ENCODE data around the gene MLH3. TPM values are rescaled to one million over a fixed set of nuclear protein-coding genes. Genes with fewer than 3 reads are reported as not detected.

MLH3 gene
- total and polyA plus RNA-seq, 2 experiments from 2014 or later: 10.7 to 14.7 TPM

DNA sequence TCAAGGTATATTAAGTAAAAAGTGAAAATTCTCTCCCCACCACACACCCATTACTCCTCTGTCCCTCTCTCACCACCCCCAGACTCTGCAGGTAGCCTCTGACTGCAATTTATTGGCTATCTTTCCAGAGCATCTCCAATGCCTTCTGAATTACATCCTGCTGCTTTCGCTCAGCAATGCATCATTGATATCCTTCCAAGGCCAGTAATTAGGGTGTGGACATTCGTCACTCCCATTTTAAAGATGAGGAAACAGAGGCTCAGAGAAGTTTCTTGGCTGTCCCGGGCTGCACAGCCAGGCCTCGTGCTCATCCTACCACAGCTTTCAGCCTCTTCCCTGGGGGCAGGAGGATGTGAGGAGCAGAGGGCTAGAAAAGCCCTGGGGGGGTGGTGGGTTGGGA is 72.2 kb downstream of the MLH3 start (continued):
- TF ChIP-seq, protein P1, sequence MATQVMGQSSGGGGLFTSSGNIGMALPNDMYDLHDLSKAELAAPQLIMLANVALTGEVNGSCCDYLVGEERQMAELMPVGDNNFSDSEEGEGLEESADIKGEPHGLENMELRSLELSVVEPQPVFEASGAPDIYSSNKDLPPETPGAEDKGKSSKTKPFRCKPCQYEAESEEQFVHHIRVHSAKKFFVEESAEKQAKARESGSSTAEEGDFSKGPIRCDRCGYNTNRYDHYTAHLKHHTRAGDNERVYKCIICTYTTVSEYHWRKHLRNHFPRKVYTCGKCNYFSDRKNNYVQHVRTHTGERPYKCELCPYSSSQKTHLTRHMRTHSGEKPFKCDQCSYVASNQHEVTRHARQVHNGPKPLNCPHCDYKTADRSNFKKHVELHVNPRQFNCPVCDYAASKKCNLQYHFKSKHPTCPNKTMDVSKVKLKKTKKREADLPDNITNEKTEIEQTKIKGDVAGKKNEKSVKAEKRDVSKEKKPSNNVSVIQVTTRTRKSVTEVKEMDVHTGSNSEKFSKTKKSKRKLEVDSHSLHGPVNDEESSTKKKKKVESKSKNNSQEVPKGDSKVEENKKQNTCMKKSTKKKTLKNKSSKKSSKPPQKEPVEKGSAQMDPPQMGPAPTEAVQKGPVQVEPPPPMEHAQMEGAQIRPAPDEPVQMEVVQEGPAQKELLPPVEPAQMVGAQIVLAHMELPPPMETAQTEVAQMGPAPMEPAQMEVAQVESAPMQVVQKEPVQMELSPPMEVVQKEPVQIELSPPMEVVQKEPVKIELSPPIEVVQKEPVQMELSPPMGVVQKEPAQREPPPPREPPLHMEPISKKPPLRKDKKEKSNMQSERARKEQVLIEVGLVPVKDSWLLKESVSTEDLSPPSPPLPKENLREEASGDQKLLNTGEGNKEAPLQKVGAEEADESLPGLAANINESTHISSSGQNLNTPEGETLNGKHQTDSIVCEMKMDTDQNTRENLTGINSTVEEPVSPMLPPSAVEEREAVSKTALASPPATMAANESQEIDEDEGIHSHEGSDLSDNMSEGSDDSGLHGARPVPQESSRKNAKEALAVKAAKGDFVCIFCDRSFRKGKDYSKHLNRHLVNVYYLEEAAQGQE (IDR thresholded peaks at IDR 0.05; ENCODE audit: unreplicated experiment): no peak
- TF ChIP-seq, protein P2, sequence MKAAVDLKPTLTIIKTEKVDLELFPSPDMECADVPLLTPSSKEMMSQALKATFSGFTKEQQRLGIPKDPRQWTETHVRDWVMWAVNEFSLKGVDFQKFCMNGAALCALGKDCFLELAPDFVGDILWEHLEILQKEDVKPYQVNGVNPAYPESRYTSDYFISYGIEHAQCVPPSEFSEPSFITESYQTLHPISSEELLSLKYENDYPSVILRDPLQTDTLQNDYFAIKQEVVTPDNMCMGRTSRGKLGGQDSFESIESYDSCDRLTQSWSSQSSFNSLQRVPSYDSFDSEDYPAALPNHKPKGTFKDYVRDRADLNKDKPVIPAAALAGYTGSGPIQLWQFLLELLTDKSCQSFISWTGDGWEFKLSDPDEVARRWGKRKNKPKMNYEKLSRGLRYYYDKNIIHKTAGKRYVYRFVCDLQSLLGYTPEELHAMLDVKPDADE (IDR thresholded peaks at IDR 0.05): no peak
- no peak for TF ChIP-seq CREB1 (CRISPR knock-in tag; IDR thresholded peaks at IDR 0.05; ENCODE audit: low read depth)
- TF ChIP-seq EZH2 (IDR thresholded peaks at IDR 0.05; ENCODE audit: low read depth, unreplicated experiment): no peak
- TF ChIP-seq, protein P3, sequence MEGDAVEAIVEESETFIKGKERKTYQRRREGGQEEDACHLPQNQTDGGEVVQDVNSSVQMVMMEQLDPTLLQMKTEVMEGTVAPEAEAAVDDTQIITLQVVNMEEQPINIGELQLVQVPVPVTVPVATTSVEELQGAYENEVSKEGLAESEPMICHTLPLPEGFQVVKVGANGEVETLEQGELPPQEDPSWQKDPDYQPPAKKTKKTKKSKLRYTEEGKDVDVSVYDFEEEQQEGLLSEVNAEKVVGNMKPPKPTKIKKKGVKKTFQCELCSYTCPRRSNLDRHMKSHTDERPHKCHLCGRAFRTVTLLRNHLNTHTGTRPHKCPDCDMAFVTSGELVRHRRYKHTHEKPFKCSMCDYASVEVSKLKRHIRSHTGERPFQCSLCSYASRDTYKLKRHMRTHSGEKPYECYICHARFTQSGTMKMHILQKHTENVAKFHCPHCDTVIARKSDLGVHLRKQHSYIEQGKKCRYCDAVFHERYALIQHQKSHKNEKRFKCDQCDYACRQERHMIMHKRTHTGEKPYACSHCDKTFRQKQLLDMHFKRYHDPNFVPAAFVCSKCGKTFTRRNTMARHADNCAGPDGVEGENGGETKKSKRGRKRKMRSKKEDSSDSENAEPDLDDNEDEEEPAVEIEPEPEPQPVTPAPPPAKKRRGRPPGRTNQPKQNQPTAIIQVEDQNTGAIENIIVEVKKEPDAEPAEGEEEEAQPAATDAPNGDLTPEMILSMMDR (conservative IDR thresholded peaks at IDR 0.05; ENCODE audit: low read depth in 2 of 2): no peak
- TF ChIP-seq STAT1 (IDR thresholded peaks at IDR 0.05; ENCODE audit: unreplicated experiment): no peak

DNA sequence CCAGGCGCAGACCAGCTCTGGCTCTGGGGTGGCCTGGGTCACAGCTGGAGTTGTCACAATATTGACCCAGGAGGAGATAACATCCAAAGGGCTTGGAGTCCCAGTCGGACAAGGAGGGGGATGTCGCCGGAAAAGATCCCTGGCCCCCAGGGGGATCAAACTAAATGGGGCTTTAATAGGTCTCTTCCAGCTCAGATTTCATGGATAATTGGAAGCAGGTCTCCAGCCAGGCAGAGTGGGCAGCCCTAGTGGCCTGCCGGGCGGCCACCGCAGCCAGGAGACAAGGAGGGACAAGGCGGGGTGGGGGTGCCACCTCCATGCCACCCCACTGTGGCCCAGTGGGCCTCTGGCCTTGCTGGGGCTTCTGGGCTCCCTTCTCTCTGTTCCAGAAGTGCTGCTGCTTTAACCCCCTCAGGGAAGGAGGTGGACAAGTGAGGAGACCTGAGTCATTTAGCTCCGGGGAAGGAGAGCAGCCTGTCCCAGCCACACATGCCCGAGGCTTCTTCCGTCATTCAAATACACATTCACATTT is 72.8 kb downstream of the MLH3 start:
- Mint-ChIP-seq H3K27ac (no peak overlapping the region), H3K9me3 (no peaks in the 10 kb centered on the region; the same call in 2 of the 3 replicates), H3K4me1 (peaks cover 43% of the 10 kb centered on the region), H3K36me3 (ENCODE audit: low read depth) (no peaks in the 10 kb centered on the region), H3K4me3 (no peak overlapping the region; the same call in 2 of the 3 replicates), H3K27me3 (ENCODE audit: insufficient read depth, low read depth, poor library complexity) (peaks cover 9% of the 10 kb centered on the region)
- H3K27me3 ChIP-seq (ENCODE audit: insufficient read depth): no peaks in the 10 kb centered on the region
- H3K79me2 ChIP-seq (replicated peaks; ENCODE audit: insufficient read depth): no peaks in the 10 kb centered on the region
- H3K4me2 ChIP-seq: no peak overlapping the region
- H3K4me3 ChIP-seq: no peak overlapping the region
- no peak for DNase-seq (ENCODE audit: low spot score)
- TF ChIP-seq, protein P3 (conservative IDR thresholded peaks at IDR 0.05; ENCODE audit: low read depth in 2 of 2): no peak
- TF ChIP-seq, protein P2 (IDR thresholded peaks at IDR 0.05): no peak
- TF ChIP-seq POLR2AphosphoS5 (IDR thresholded peaks at IDR 0.05; ENCODE audit: low read depth) (no peak), CREB1 (CRISPR knock-in tag; IDR thresholded peaks at IDR 0.05; ENCODE audit: low read depth) (no peak), EZH2 (IDR thresholded peaks at IDR 0.05; ENCODE audit: low read depth, unreplicated experiment) (no peak), EZH2phosphoT487 (IDR thresholded peaks at IDR 0.05; ENCODE audit: unreplicated experiment) (no peak), NANOG (IDR thresholded peaks at IDR 0.05; ENCODE audit: borderline replicate concordance) (no peak), ZNF114 (CRISPR knock-in tag; IDR thresholded peaks at IDR 0.05) (no peak)
- TF ChIP-seq, protein P1 (IDR thresholded peaks at IDR 0.05; ENCODE audit: unreplicated experiment): no peak
- peak overlapping the region; percentile 66; the same call in 1 of the 2 replicates for H2AFZ ChIP-seq
- H3K9me2 ChIP-seq (ENCODE audit: insufficient read depth): no peaks in the 10 kb centered on the region
- H3K36me3 ChIP-seq (ENCODE audit: insufficient read depth): no peaks in the 10 kb centered on the region
- H3K27ac ChIP-seq (ENCODE audit: low read depth): no peak overlapping the region
- no peaks in the 10 kb centered on the region for H4K20me1 ChIP-seq (replicated peaks; ENCODE audit: insufficient read depth)
- peaks cover 8% of the 10 kb centered on the region; the same call in 1 of the 2 replicates for H3F3A ChIP-seq (replicated peaks; ENCODE audit: low read depth)
- H3K4me1 ChIP-seq (ENCODE audit: insufficient read depth): peaks cover 34% of the 10 kb centered on the region
- no peak for ATAC-seq
